DND-41 (cell line): ENCODE measurements around the gene RGS19.

Experiments
- CTCF ChIP-seq: IDR thresholded peaks from 2 replicates; pipeline ENCODE4 v1.5.1; 2012; ENCODE audit warnings: borderline replicate concordance, low read length, moderate library complexity, mild to moderate bottlenecking; ENCODE audit not compliant: poor library complexity, severe bottlenecking; ENCODE audit errors: extremely low read depth
- EZH2 ChIP-seq: IDR thresholded peaks from 3 replicates; pipeline ENCODE4 v1.6.1; 2012; ENCODE audit warnings: borderline replicate concordance, low read depth, mild to moderate bottlenecking, moderate library complexity, low read length, inconsistent platforms; ENCODE audit not compliant: severe bottlenecking

- TF ChIP-seq CTCF (no peak), EZH2 (no peak)
Measured at GRCh38 chr20:64099086-64099786, 19.9 kb upstream of the RGS19 start.
